GM04504 (cell line): Measurements from ENCODE around the gene DES.

Experiments
- DNase-seq: peaks from one replicate; pipeline ENCODE4 v3.0.0-alpha.2; 2012; ENCODE audit warnings: low read depth

The DES gene

DNA sequence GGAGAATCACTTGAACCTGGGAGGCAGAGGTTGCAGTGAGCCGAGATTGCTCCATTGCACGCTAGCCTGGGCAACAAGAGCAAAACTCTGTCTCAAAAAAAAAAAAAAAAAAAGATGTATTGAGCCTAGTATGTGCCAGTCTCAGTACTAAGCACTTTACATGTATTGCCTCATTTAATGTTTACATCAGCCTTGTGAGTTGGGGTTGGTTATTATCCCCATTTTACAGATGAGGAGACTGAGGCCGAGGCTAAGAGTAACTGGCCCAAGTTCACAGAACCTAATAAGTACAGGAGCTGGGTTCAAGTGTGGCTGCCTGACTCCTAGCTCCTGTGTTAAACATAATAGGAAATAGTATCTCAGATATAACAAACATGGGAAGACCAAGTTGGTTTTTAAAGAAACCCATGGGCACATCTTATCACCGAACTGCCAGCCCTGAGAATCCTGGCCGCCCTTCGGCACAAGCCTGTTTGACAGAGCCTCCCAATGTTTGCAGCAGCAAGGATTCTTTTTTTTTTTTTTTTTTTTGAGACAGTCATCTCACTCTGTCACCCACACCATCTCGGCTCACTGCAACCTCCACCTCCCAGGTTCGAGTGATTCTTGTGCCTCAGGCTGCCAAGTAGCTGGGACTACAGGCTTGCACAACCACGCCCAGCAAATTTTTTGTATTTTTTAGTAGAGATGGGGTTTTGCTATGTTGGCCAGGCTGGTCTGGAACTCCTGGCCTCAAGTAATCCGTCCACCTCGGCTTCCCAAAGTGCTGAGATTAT is 56.3 kb downstream of the DES start:
- DNase-seq: no peak

DNA sequence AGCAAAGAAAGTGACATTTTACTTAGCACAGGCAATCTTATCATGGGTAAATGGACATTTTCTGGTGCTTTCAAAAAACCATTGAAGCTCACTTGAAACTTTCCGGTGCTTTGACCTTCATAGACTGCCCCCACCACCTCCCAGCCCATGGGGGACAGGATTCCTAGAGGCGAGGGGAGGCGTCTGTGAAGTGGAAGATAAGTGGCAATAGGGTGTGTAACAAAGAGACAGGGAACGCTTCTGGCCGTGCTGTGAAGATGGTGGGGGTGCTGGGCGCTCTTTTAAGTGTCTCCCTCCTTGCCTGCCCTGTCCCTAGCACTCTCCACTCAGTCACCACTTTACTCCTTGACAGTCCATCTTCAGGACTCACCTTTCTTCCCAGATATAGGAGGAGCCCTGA is 57.1 kb downstream of the DES start:
- DNase-seq: no peak

DNA sequence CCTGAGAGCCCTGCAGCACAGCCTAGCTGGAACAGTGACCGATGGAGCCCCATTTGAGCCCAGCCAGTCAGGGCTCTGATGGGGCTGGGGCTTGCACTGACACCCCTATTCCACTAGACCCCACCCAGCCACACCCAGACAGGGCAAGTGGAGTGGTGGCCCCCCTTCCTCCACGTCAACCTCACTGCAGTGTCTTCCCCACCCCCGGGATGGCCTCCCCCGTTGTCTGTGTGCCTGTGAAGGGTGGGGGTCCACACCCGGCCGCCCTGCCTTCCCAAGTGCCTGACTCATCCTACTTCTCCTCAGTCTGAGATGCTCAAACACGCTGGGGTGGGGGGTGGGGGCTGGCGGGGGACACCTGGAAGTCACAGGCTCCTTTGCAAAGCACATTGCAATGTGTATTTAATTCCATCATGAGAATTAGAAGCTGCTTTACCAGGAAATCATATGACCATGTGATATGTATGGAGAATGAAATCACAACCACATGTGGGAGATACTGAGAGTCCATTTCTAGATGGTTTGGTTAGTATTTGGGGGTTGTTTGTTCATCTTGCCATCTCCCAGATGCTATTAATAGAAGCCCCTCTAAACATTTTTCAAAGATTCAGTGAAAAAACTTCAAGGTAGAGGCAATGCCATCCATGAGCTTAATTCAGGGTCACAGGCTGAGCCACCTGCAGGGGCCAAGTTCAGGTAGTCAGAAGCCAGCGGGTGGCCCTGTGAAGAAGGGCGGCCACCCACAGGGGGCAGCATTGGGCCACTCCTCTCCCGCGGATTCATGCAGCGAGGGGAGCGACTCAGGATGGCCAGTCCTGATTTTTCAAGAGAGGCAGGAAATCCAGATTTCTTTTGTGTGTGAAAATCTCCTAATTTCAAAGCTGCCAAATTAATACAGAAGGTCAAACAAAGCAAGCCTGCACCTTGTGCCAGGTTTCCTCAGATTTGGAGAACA is 57.8 kb downstream of the DES start:
- DNase-seq: no peak
